OCI-LY1 (cell line): ENCODE data around the gene JUP.
A peak's percentile ranks its signal among the peaks of the same experiment; 100 is the strongest.

Source experiments
- H2AFZ ChIP-seq: fragments of 200-600 bp; sonication (generic), shearing (Covaris generic); 2 replicates; pipeline ENCODE4 v1.6.0; 2014; ENCODE audit warnings: antibody characterized with exemption, mild to moderate bottlenecking, low read length
- H3F3A ChIP-seq: fragments of 200-600 bp; sonication (generic), shearing (Covaris generic); 2 replicates; pipeline ENCODE4 v1.6.0; 2014; ENCODE audit warnings: mild to moderate bottlenecking, antibody characterized with exemption, low read length, moderate library complexity; ENCODE audit not compliant: insufficient read depth
- H3K27ac ChIP-seq: fragments of 200-600 bp; sonication (generic); 2 replicates; pipeline ENCODE4 v1.5.1; 2014; ENCODE audit warnings: low read length, mixed run types, mild to moderate bottlenecking, low read depth; ENCODE audit not compliant: poor library complexity, severe bottlenecking
- H3K27me3 ChIP-seq: fragments of 200-600 bp; sonication (generic); 2 replicates; pipeline ENCODE4 v1.6.0; 2014; ENCODE audit warnings: antibody characterized with exemption, mild to moderate bottlenecking, low read length, moderate library complexity; ENCODE audit not compliant: insufficient read depth
- H3K36me3 ChIP-seq: fragments of 200-600 bp; sonication (generic); 2 replicates; pipeline ENCODE4 v1.6.1; 2014; ENCODE audit warnings: mild to moderate bottlenecking, antibody characterized with exemption, low read length, moderate library complexity, mixed read lengths; ENCODE audit not compliant: insufficient read depth
- H3K4me1 ChIP-seq: fragments of 200-600 bp; sonication (generic); 2 replicates; pipeline ENCODE4 v1.5.1; 2014; ENCODE audit warnings: mild to moderate bottlenecking, low read length, moderate library complexity; ENCODE audit not compliant: insufficient read depth, severe bottlenecking
- H3K4me2 ChIP-seq: fragments of 200-600 bp; sonication (generic), shearing (Covaris generic); 2 replicates; pipeline ENCODE4 v1.6.1; 2014; ENCODE audit warnings: low read length
- H3K4me3 ChIP-seq: fragments of 200-600 bp; sonication (generic); 2 replicates; pipeline ENCODE4 v1.5.1; 2014; ENCODE audit warnings: low read length, low read depth, mild to moderate bottlenecking, mixed read lengths; ENCODE audit not compliant: poor library complexity, severe bottlenecking
- H3K79me2 ChIP-seq: fragments of 200-600 bp; shearing (Covaris generic); 2 replicates; pipeline ENCODE4 v1.6.1; 2016; ENCODE audit warnings: mixed run types, low read length, mixed read lengths; ENCODE audit not compliant: insufficient read depth
- H3K9ac ChIP-seq: fragments of 200-600 bp; sonication (generic), shearing (Covaris generic); 2 replicates; pipeline ENCODE4 v1.6.1; 2014; ENCODE audit warnings: mild to moderate bottlenecking, low read length, mixed read lengths
- H3K9me2 ChIP-seq: fragments of 200-600 bp; sonication (generic), shearing (Covaris generic); 2 replicates; pipeline ENCODE4 v1.6.1; 2014; ENCODE audit warnings: low read depth, mild to moderate bottlenecking, low read length, mixed read lengths
- H3K9me3 ChIP-seq: fragments of 200-600 bp; shearing (Covaris generic); 2 replicates; pipeline ENCODE4 v1.6.1; 2014; ENCODE audit warnings: low read length, mixed read lengths
- H4K20me1 ChIP-seq: fragments of 200-600 bp; sonication (generic), shearing (Covaris generic); 2 replicates; pipeline ENCODE4 v1.6.0; 2016; ENCODE audit warnings: mild to moderate bottlenecking, low read length; ENCODE audit not compliant: insufficient read depth
- CTCF ChIP-seq: fragments of 200-600 bp; sonication (generic), shearing (Covaris generic); IDR thresholded peaks from 2 replicates; pipeline ENCODE4 v1.5.1; 2017; ENCODE audit warnings: mild to moderate bottlenecking, antibody characterized with exemption, low read length, moderate library complexity, mixed read lengths
- EZH2 ChIP-seq: fragments of 200-600 bp; sonication (generic), shearing (Covaris generic); IDR thresholded peaks from 2 replicates; pipeline ENCODE4 v1.8.0; 2017; ENCODE audit warnings: borderline replicate concordance, mixed run types, mild to moderate bottlenecking, antibody characterized with exemption, low read length, moderate library complexity, mixed read lengths

Gene JUP

GRCh38 chr17:41811549-41812380 is 25.3 kb upstream of the JUP start, which contains the start of gene P3H4:
Gene P3H4 (minus strand): TSS chr17:41811949. CDS start chr17:41811915, 34 bp downstream.
- H3K4me1 ChIP-seq: peaks cover 7% of the 10 kb centered on the region
- TF ChIP-seq CTCF (peak; percentile 48), EZH2 (no peak)
- peak within 1 kb of the TSS; percentile 53 for H3K4me3 ChIP-seq
- H3K9ac ChIP-seq: peak within 1 kb of the TSS; percentile 15; the same call in 1 of the 2 replicates
- no peaks in the 10 kb centered on the region for H3K79me2 ChIP-seq
- H4K20me1 ChIP-seq: no peaks in the 10 kb centered on the region
- H3F3A ChIP-seq: no peaks in the 10 kb centered on the region
- H2AFZ ChIP-seq: no peak within 1 kb of the TSS
- H3K9me2 ChIP-seq: no peaks in the 10 kb centered on the region
- H3K9me3 ChIP-seq: no peaks in the 10 kb centered on the region
- H3K36me3 ChIP-seq: no peaks in the 10 kb centered on the region
- H3K4me2 ChIP-seq: peak within 1 kb of the TSS; percentile 52
- H3K27me3 ChIP-seq: peaks cover 7% of the 10 kb centered on the region; the same call in 1 of the 2 replicates
- no peak within 1 kb of the TSS for H3K27ac ChIP-seq

- peak overlapping the region; percentile 52 for H3K4me2 ChIP-seq
- H3K27ac ChIP-seq: no peak overlapping the region
- peaks cover 7% of the 10 kb centered on the region; the same call in 1 of the 2 replicates for H3K27me3 ChIP-seq
- H4K20me1 ChIP-seq: no peaks in the 10 kb centered on the region
- peak overlapping the region; percentile 15; the same call in 1 of the 2 replicates for H3K9ac ChIP-seq
- no peak for TF ChIP-seq EZH2
- no peak for TF ChIP-seq CTCF
- no peak overlapping the region for H2AFZ ChIP-seq
- no peaks in the 10 kb centered on the region for H3K9me3 ChIP-seq
- peak overlapping the region; percentile 53 for H3K4me3 ChIP-seq
- H3K36me3 ChIP-seq: no peaks in the 10 kb centered on the region
- peaks cover 7% of the 10 kb centered on the region for H3K4me1 ChIP-seq
- no peaks in the 10 kb centered on the region for H3K9me2 ChIP-seq
- no peaks in the 10 kb centered on the region for H3F3A ChIP-seq
- no peaks in the 10 kb centered on the region for H3K79me2 ChIP-seq
These were observed 24.4 kb upstream of the JUP start for GRCh38 chr17:41810659-41811548.

GRCh38 chr17:41806685-41807445 is 20.4 kb upstream of the JUP start:
- Histone ChIP-seq H3K9ac (no peak overlapping the region), H3K4me1 (peaks cover 16% of the 10 kb centered on the region), H3K9me2 (no peaks in the 10 kb centered on the region), H2AFZ (no peak overlapping the region), H3K4me2 (no peak overlapping the region), H3K4me3 (no peak overlapping the region), H3K79me2 (no peaks in the 10 kb centered on the region), H3K27ac (no peak overlapping the region), H3K9me3 (no peaks in the 10 kb centered on the region), H3K27me3 (peaks cover 7% of the 10 kb centered on the region; the same call in 1 of the 2 replicates), H3K36me3 (no peaks in the 10 kb centered on the region), H4K20me1 (no peaks in the 10 kb centered on the region), H3F3A (no peaks in the 10 kb centered on the region)
- TF ChIP-seq CTCF: no peak
- no peak for TF ChIP-seq EZH2
